Right lobe of liver (tissue), 6 donors: ENCODE measurements around the gene ST8SIA5. TPM values are rescaled to one million over a fixed set of nuclear protein-coding genes. Genes with fewer than 3 reads are reported as not detected.

Source experiments
- ATAC-seq, 4 donors: fragments of 200-7000 bp; cut with Tn5 transposase; one replicate each; pipeline ENCODE4 v1.9.1; 2020; ENCODE audit warnings: mild to moderate bottlenecking in 4 of 4, moderate library complexity in 4 of 4
- DNase-seq, 3 donors: peaks; one replicate each; pipeline ENCODE4 v3.0.0-alpha.2; 2020
- H3K27ac ChIP-seq, 3 donors: fragments of 200-600 bp; one replicate each; pipeline ENCODE4 v1.8.0; 2022
- H3K27me3 ChIP-seq, 2 donors: fragments of 200-600 bp; one replicate each; pipeline ENCODE4 v1.8.0; 2022
- H3K36me3 ChIP-seq, 4 donors: fragments of 200-600 bp; sonication (generic) in 1 of 4; one replicate each; pipeline versions ENCODE4 v1.5.1 to v1.8.0; 2017 to 2022; ENCODE audit warnings: control low read depth in 1 of 4
- H3K4me1 ChIP-seq, 4 donors: fragments of 200-600 bp; sonication (generic) in 1 of 4; one replicate each; pipeline versions ENCODE4 v1.5.1 to v1.8.0; 2017 to 2022; ENCODE audit warnings: control low read depth in 1 of 4
- H3K4me3 ChIP-seq, 3 donors: fragments of 200-600 bp; one replicate each; pipeline ENCODE4 v1.8.0; 2022
- H3K9me3 ChIP-seq, 4 donors: fragments of 200-600 bp; sonication (generic) in 1 of 4; one replicate each; pipeline versions ENCODE4 v1.5.1 to v1.8.0; 2017 to 2022; ENCODE audit warnings: control low read depth in 1 of 4
- POLR2A ChIP-seq: fragments of 450-650 bp; IDR thresholded peaks from one replicate; pipeline ENCODE4 v1.6.1; 2017; ENCODE audit warnings: antibody characterized with exemption, mild to moderate bottlenecking
- WGBS: methylation state at CpG from one replicate; pipeline ENCODE4 v1.1.6; 2018; ENCODE audit warnings: low coverage, low lambda C conversion rate; ENCODE audit not compliant: insufficient coverage; ENCODE audit errors: missing lambda C conversion rate; 5-methylcytosine and 5-hydroxymethylcytosine counted together
- intact Hi-C, 2 donors: fragments of 100-400 bp; cut with DNase I; formaldehyde crosslinking; loops; one replicate each; pipeline versions ENCODE4 v1.11.2 to v1.14.1; 2022
- total RNA-seq, 6 experiments: library from RNA; depleted of rRNA in 2 of 6; stranded (reverse); fragments of >200 nt in 2 of 6; fragmentation: NEBNext Ultra II Directional in 3 of 6; extraction: Animal tissue kit (Norgen Biotek cat#: 25700) in 3 of 6; gene quantifications; one replicate each; pipeline versions ENCODE4 v1.1.0 to v1.2.4, GENCODE V29; 2016 to 2023
- TF ChIP-seq, protein P1 (sequence below), 4 donors: fragments of 200-600 bp in 3 of 4; fragments of 450-650 bp in 1 of 4; IDR thresholded peaks; one replicate each; pipeline versions ENCODE4 v1.5.1 to v1.8.0; 2016 to 2022; ENCODE audit warnings: antibody characterized with exemption in 4 of 4, mild to moderate bottlenecking in 2 of 4
- donor health status: DM: no; HTN: yes; CAD: no.
- donor health status: DM: no; HTN: no; CAD: no.
- donor health status: DM: no; HTN: no; CAD: no.
- donor health status: DM: no; HTN: yes; CAD: no.
- donor health status: DM: no; HTN: yes; CAD: no.

The ST8SIA5 gene
- total RNA-seq, 6 experiments from 2014 or later, result 0.07 to 0.92 TPM; not detected in 4

DNA sequence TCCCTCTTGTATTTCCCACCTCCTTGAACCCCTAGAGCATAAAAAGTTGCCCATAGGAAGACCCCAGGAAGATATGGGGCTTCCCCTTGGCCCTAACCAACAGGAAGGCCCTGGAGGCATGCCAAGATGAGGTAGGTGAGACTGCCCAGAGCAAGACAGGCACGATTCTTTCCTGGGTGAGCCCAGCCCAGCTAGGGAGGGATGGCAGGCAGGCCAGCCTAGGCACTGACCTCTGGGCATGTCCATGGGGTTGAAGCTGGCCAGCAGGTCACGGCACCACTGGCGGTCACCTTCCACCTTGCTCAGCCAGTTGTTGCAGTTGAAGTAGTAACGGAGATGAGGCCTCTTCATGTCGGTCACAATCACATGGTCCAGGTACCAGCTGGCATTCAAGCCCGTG, 117.5 kb downstream of the ST8SIA5 start:
- no peak for ATAC-seq
- no peaks in the 10 kb centered on the region for H3K9me3 ChIP-seq
- no peaks in the 10 kb centered on the region for H3K27me3 ChIP-seq
- no peak overlapping the region for H3K4me3 ChIP-seq
- no peak for DNase-seq
- TF ChIP-seq POLR2A, result no peak
- TF ChIP-seq, protein P1, sequence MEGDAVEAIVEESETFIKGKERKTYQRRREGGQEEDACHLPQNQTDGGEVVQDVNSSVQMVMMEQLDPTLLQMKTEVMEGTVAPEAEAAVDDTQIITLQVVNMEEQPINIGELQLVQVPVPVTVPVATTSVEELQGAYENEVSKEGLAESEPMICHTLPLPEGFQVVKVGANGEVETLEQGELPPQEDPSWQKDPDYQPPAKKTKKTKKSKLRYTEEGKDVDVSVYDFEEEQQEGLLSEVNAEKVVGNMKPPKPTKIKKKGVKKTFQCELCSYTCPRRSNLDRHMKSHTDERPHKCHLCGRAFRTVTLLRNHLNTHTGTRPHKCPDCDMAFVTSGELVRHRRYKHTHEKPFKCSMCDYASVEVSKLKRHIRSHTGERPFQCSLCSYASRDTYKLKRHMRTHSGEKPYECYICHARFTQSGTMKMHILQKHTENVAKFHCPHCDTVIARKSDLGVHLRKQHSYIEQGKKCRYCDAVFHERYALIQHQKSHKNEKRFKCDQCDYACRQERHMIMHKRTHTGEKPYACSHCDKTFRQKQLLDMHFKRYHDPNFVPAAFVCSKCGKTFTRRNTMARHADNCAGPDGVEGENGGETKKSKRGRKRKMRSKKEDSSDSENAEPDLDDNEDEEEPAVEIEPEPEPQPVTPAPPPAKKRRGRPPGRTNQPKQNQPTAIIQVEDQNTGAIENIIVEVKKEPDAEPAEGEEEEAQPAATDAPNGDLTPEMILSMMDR (IDR thresholded peaks at IDR 0.05), result no peak
- H3K36me3 ChIP-seq, result no peaks in the 10 kb centered on the region
- no peaks in the 10 kb centered on the region for H3K4me1 ChIP-seq
- no peak overlapping the region for H3K27ac ChIP-seq
- intact Hi-C loops, result no loop called here
- WGBS, result no CpG with 5 or more reads among the region's 6 CpGs

DNA sequence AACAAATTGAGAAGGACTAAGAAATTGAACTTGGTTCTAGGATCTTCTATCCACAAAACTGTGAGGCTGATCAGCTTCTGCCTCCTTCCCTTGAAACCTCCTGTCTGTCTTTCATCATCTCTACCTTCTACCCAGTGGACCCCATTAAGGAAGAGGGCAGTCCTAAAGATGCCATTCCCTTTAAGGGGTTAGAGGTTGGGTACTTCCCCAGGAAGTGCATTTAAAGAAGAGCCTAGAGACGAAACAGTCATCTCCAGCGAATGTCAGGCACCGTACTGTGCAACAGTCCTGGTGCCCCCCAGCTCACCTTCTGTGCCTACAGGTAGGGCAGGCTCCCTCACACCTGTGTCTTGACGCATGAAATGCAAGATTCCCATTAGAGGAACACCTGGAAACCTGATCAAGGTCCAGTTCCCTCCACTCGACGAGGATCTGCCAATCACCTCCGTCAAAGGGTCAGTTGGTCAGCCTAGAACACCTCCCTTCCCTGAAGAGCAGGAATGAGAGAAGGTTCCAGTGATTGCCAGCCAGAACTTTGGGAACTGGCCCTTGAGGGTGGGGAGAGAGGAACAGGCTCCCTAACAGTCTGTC, 120.7 kb downstream of the ST8SIA5 start:
- no peak overlapping the region for H3K4me3 ChIP-seq
- no peaks in the 10 kb centered on the region for H3K27me3 ChIP-seq
- intact Hi-C loops, result no loop called here
- no peaks in the 10 kb centered on the region for H3K36me3 ChIP-seq
- no peak for DNase-seq
- no peak for ATAC-seq
- no peaks in the 10 kb centered on the region for H3K9me3 ChIP-seq
- no peak overlapping the region for H3K27ac ChIP-seq
- 68% methylated on average over 7 of the region's 7 CpGs for WGBS
- TF ChIP-seq, protein P1 (IDR thresholded peaks at IDR 0.05), result no peak
- no peak for TF ChIP-seq POLR2A
- H3K4me1 ChIP-seq, result no peaks in the 10 kb centered on the region

DNA sequence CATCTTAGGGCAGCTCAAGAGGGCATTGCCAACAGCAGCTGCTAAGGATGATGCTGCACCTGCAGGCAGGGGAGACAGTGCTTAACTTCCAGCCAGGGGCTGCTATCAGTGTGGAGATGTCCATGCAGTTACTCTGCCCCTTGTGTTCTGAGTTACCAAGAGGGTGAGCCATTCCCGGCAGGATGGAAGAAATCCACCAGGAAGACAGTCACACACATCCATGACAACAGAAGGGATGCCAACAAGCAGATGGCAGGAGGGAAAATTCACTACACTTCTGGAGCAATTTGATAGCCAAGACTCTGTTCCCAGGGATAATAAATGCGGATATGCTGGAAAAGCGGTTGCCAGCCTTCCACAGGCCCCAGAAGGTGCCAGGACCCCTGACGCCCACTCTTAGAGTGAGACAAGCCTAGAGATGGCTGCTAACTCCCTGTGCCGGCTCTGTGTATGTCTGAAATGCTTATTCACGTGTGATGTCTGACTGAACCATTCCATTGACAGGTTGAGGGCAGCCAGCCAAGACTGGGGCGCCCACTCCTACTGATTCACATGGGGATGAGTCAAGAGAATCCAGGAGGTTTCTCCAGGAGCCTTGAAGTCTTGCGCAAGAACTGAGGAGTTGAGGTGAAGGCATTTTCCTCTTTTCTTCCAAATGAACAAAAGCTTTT, 124.3 kb downstream of the ST8SIA5 start:
- TF ChIP-seq POLR2A, result no peak
- TF ChIP-seq, protein P1 (IDR thresholded peaks at IDR 0.05), result no peak
- no peak for DNase-seq
- no peaks in the 10 kb centered on the region for H3K36me3 ChIP-seq
- H3K27me3 ChIP-seq, result no peaks in the 10 kb centered on the region
- H3K4me3 ChIP-seq, result no peak overlapping the region
- H3K27ac ChIP-seq, result no peak overlapping the region
- 89% methylated on average over 5 of the region's 8 CpGs for WGBS
- no peaks in the 10 kb centered on the region for H3K4me1 ChIP-seq
- no peak for ATAC-seq
- no peaks in the 10 kb centered on the region for H3K9me3 ChIP-seq
- intact Hi-C loops, result no loop called here

DNA sequence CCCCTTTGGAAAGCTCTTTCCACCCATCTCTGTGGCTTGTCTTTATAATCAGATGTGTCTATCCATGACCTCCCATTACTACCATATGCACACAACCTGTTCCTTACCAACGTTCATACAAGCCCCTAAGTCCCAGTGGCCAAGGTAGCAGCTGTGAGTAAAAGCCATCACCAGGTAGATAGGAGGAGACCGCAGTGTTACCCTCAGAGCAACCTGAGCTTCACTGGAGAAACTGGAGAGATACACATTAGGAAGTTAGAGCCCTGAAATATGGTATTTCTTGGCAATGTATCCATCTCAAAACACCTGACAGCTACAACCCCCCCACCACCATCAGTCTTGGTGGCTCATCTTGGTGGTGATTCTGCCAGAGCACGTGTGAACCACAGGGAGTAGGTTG, 125.9 kb downstream of the ST8SIA5 start:
- DNase-seq (no peak), ATAC-seq (no peak)
- H3K4me3 ChIP-seq, result no peak overlapping the region
- TF ChIP-seq, protein P1 (IDR thresholded peaks at IDR 0.05), result no peak
- TF ChIP-seq POLR2A, result no peak
- intact Hi-C loops, result no loop called here
- no peaks in the 10 kb centered on the region for H3K9me3 ChIP-seq
- no peaks in the 10 kb centered on the region for H3K4me1 ChIP-seq
- no peak overlapping the region for H3K27ac ChIP-seq
- 72% methylated on average over 3 of the region's 3 CpGs for WGBS
- no peaks in the 10 kb centered on the region for H3K36me3 ChIP-seq
- no peaks in the 10 kb centered on the region for H3K27me3 ChIP-seq
